ENCODE results near the gene ANO8.
A peak's percentile ranks its signal among the peaks of the same experiment; 100 is the strongest.
"Not testable (repeated sequence)": the region's sequence is repeated elsewhere in the genome, so short reads cannot be mapped to it uniquely, and the experiment has no call there.

The ANO8 gene

DNA sequence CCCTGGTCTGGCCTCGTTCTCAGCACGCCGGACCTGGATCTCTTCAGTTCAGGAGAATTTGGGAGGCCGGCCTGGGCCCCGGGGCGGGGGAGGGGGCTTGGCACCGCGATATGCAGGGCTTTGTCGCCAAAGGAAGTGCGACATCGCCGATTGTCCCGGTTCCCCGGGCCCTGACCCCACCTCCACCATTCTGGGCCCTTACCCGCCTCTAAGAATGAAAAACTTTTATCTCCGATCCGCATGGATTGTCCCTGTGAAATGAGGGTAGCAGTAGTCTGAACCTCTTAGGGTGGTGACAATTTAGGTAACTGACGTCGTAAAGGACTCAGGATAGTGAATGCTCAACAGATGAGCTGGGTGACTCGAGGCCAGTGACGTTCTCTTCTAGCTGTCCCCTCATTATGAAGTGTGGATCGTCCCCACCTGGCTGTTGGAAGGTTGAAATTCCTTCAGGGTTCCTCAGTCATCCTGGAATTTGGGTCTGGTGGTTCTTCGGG, 24.6 kb downstream of the ANO8 start:
- no peak for DNase-seq (ENCODE audit: low read depth)

DNA sequence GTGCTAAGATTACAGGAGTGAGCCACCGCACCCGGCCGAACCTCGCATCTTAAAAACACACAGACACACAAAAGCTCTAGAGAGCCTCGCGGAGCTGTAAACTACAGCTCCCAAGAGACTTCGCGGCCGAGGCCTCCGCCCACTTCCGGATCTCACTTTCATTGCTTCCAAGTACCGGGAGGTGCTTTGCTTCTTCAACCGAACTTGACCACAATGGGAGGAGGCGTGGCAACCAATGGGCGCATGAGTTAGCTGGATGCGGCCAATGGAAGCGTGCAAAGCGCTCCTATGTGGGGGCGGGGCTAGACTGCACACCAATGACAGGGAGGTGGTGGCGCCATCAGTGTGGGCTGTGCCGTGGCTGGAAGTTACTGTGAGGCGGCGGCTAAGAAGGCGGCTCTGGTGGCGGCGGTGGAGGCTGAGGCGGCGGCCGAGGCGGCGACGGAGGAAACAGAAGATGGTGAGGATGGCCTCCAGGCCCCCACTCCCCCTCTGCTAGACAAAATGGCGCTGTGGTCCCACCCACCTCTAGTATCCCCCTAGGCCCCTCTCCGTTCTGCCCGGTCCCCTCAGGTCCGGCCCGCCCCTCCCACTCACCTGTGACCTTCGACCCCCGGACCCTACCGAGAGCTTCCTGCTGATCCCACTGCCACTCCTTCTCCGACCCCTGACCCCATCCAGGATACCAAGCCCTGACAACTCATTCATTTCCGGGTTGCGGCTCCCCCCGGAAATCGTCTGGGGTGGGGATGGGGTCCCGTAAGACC, 25.3 kb downstream of the ANO8 start, which contains the start of gene DDA1:
DDA1 (plus strand) TSS at position 366 of the 767 bp plus-strand sequence; CDS start at position 458, 92 bp downstream.
- DNase-seq (ENCODE audit: low read depth): peak; percentile 99

DNA sequence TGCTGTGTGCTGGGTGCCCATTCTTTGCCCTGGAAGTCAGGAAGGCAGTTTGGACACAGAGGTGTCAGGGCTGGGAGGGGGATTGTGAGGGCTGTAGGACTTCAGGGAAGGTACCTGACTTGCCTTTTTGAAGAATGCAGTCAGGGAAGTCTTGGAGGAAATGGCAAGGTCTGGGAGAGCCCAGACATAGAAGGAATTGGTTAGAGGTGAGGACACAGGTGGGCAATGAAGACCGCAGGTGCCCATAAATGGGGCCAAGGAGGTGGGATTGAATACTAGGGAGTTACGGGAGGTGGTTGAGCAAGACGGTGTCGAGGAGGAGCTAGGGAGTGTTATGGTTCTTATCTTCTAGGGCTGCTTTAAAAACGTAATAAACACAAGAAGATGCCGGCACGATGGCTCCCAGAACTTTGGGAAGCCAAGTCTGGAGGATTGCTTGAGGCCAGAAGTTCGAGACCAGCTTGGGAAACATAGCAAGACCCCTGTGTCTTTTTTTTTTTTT, 26.7 kb downstream of the ANO8 start:
- no peak for DNase-seq (ENCODE audit: low read depth)

DNA sequence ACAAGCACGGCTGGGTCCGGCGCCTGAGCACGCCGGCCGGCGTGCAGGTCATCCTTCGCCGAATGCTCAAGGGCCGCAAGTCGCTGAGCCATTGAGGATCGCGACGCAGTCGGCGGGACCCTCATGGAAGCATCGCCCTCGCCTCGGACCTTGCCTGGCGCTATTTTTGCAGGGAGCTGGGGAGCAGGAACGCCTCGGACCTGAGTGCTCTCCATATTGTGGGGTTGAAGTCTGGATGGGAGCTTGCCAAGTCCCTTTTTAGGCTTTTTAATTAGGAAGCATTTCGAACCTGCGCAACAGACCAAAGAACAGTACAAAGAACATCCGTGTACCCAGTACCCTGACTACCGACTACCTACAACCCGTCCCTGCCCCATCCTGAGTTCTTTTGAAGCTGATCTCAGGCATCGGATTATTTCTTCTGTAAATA, 28.4 kb downstream of the ANO8 start:
- no peak for DNase-seq (ENCODE audit: low read depth)

DNA sequence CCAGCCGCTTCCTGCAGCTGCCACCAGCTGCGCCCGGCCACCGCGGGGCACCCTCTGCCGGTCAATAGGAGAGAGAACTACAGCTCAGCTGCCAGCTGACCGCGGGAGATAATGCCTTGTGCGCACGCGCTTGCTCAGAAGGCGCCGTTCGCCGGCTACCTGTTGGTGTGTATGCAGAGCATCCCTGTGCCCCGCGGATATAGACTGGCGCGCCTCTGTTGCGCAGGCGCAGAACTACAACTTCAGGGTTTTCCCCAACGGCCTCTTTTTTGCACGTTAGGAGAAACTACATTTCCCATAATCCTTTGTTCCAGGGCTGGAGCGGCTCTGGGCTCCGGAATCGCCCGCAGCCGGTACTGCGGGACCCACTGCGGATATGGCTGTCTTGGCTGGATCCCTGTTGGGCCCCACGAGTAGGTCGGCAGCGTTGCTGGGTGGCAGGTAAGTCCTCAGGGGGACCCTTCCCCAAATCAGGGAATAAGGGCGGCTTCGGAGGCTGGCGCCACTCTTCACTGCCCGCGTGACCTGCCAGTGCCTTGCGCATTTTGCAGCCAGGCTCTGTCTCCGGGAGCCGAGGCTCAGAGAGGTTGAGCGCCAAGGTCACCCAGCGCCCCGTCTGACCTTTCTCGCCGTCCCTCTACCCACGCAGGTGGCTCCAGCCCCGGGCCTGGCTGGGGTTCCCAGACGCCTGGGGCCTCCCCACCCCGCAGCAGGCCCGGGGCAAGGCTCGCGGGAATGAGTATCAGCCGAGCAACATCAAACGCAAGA, 29.0 kb downstream of the ANO8 start, which contains the start of gene MRPL34:
MRPL34 (plus strand) TSS at position 356 of the 768 bp plus-strand sequence; CDS start at position 377, 21 bp downstream.
- DNase-seq (ENCODE audit: low read depth): peak; percentile 89

DNA sequence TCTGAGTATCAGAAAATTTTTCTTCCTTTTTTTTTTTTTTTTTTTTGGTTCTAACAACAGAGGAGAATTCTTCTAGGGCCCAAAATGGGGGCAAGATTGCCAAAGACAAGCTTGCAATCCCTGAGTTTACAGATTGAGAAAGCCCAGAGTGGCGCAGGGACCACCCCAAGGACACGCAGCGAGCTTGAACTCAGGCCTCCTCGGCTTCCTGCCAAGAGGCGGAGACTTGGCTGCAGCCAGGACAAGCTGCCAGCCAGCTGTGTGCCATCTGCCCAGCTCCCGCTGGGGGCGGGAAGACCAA, 29.5 kb downstream of the ANO8 start:
- no peak for DNase-seq (ENCODE audit: low read depth)

DNA sequence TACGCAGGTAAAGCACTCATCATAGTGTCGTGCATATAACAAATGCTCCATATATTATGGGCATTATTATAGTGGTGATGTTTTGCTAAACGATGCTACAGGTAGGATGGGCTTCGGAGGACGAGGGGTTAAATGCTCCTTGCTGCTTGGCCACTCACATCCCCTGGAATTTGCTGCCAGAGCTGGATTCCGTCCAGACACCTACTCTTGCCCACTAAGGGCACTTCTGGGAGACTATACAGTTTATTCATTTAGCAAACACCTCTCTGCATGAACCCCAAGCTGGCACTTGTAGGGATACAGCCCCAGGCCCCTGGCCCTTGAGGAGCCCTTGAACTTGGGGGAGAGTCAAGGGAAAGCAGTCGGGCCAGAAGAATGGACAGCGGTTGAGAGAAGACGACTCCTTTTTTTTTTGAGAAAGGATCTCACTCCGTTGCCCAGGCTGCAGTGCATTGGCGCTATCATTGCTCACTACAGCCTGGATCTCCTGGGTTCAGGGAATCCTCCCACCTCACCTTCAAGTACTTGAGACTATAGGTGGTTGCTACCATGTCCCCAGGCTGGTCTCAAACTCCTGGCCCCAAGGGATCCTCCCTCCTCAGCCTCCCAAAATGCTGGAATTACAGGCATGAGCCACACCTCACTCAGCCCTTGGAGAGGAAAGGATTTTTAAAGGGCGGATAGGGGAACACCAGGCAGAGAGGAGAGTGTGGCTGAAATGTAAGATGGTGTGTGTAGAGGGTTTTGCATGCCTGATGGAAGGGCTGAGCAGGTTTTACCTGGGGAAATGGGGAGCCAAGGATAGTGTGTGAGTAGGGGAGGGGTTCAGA, 30.1 kb downstream of the ANO8 start:
- no peak for DNase-seq (ENCODE audit: low read depth)

DNA sequence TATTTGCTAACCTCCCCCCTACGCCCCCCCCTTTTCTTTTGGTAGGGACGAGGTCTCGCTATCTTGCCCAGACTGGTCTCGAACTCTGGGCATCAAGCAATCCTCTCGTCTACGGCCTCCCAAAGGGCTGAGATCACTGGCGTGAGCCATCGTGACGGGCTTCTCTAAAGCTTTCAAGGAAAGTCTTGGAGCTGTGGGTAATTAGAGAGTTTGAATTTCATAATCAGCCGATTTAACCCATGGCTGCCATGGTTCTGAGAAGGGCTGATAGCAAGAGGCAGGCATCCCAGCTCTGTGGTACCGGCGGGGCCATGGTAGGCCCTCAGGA, 30.8 kb downstream of the ANO8 start:
- DNase-seq (ENCODE audit: low read depth): no peak

DNA sequence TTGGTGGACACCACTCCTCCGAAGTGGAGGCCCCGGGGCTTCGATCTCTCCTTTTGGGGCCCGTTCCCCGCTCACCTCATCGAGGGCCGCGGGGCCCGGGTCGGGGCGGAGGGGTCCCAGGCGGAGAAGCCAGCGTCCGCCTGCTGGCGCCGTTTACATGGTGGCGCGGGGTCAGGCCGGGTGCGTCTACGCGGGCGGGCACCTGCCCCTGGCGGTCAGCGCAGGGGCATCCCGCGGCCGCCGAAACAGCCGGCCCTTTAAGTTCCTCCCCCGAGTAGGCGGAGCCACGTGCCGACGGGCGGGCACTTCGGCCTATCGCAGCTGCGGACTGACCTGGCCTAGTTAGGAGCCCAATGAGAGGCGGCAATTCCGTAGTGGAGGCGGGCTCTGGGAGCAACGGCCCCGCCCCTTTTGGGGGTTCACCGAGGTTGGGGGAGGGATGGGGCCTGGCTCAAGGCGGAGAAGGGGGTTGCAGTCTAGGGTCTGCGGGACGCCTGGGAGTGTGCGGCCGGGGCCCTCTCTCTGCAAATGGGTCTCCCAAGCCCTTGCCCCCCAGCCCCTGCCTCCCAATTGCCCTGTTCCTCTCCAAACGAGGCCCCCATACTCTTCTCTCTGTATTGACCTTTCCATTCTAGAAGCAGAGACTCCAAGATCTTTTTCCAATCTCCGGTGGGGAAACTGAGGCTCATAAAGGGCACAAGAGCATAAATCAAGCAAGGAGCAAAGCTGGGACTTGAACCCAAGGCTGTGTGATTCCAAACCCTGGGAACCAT, 31.3 kb downstream of the ANO8 start, which contains the start of gene ABHD8:
ABHD8 (minus strand) TSS at position 259 of the 773 bp plus-strand sequence. CDS start 1,809 bp downstream, outside the sequence.
- DNase-seq (ENCODE audit: low read depth): peak; percentile 87

DNA sequence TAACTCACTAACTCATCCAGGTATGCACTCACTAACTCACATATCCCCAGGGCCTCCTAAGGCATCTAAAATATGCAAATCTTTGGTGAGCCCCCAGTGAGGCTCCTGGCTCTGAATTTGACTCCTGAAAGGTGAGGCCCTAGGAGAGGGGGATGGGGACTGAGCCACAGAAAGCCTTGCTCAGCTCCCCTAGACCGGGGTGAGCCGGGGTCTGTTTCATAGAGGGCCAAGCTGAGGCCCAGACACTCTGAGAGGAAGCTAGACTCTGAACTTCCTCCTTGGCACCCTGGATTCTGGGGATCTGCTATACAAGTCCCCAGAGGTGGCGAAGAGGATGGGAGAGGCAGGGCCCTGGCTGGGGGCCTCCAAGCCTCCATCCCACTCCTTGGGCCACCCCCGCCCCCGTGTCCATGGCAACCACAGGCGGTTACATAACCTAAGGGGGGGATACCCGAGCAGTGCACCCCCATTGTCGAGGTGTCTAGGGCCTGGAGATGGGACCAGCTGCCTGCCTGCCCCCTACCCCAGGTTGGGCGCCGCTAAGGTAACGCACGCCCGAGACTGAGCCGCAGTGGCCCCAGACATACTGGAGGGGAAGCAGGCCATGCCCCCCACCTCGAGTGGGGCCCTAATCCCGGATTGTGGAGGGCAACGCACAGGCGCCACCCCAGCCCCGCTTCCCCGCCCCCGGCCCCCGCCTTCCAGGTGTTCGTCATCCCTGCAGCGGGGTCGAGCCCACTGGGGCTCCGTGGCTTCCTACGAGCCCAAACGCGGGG, 32.1 kb downstream of the ANO8 start:
- no peak for DNase-seq (ENCODE audit: low read depth)

DNA sequence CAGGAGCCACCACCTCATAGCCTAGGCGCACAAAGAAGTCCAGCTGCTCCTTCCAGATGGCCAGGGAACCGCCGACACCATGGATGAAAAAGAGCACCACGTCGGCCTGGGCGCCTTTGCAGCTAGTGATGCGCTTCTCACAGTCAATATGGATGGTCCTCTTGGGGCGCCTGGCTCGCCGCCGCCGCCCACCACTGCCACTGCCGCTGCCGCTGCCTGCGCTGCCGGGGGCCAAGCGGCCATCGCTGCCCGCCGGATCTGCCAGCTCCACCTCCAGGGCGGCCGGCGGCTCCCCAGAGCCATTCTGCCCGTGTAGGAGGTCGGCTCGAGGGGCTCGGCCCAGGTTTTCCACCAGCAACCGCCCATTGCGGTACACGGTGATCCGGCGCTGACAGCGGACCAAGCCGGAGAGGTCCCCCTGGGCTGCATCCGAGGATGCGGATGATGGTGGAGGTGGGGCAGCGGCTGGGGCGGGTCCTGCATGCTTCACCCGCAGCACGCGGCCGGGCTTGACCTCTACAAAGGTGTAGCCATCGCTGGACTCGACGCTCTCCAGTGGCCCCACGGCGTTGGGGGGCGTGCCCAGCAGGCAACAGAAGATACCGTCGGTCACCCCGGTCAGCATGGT, 33.5 kb downstream of the ANO8 start:
- DNase-seq (ENCODE audit: low read depth): no peak

DNA sequence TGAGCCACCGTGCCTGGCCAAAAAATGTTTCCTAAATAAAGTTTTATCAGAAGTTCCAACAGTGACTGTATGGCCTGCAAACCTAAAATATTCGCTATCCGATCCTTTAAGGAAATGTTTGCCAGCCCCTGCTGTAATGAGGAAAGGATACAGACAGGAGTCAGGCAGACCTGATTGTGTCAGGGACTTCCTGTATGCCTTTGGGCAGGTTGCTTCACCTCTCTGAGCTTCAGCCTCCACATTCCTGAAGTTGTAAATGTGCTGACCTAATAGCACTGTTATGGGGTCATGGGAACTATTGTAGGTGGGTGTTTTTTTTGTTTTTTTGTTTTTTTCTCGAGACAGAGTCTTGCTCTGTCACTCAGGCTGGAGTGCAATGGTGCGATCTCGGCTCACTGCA, 37.7 kb downstream of the ANO8 start:
- DNase-seq (ENCODE audit: low read depth): no peak

DNA sequence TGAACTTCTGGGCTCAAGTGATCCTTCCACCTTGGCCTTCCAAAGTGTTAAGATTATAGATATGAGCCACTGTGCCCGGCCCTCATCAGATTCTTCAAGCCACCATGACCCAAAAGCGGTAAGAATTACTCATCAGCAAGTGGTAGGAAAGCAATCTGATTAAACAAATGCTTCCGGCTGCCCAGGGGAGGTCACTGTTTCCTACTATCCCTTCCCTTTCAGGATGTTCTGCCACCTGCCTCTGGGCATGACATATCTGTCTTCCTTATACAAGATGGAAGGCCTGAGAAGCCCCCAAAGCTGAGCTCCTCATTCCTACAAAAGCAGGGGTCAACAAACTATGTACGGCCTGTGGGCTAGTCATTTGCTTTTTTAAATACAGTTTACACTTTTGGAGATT, 38.4 kb downstream of the ANO8 start:
- no peak for DNase-seq (ENCODE audit: low read depth)

DNA sequence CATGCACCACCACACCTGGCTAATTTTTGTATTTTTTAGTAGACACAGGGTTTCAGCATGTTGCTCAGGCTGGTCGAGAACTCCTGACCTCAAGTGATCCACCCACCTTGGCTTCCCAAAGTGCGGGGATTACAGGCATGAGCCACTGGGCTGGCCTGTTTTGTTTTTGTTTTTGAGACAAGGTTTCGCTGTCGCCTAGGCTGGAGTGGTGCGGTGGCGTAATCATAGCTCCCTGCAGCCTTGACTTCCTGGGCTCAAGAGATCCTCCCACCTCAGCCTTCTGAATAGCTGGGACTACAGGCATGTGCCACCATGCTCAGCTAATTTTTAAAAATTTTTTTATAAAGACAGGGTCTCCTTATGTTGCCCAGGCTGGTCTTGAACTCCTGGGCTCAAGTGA, 39.1 kb downstream of the ANO8 start:
- DNase-seq (ENCODE audit: low read depth): not testable (repeated sequence)

DNA sequence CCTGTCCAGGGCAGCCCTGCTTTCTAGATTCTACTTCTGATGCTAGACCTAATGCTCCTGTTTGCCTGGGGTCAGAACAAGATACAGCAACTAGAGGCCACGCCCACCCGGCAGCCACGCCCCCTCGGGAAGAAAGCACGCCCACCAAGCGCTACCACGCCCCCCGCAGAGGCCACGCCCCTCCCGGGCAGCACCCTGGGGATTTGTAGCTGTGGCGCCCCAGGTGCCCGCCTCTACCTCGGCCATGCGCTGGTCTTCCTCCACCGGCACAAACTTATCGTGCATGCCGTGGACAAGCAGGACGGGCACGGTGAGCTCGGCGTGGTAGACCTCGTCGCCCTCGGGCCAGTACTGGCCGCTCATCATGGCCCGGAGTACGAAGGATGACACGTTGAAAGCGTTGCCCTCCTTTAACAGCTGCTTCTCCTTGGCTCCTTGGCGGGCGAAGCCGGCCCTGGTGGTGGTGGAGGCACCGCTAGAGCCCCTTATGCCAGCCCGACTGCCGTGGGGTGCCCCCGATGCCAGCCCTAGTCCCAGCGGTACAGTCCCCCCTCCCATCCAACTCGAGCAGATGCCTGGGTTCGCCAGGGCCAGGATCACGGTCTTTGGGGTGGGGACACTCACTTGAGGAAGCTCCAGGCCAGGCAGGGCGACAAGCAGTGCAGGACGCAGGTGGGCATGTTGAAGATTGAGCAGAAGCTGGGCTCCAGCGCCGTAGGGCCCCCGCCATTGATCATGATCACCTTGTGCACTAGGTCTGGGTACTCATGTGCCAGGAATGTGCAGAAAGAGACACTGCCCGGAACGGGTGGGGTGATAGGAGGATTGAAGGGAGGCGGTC, 40.4 kb downstream of the ANO8 start:
- DNase-seq (ENCODE audit: low read depth): no peak

DNA sequence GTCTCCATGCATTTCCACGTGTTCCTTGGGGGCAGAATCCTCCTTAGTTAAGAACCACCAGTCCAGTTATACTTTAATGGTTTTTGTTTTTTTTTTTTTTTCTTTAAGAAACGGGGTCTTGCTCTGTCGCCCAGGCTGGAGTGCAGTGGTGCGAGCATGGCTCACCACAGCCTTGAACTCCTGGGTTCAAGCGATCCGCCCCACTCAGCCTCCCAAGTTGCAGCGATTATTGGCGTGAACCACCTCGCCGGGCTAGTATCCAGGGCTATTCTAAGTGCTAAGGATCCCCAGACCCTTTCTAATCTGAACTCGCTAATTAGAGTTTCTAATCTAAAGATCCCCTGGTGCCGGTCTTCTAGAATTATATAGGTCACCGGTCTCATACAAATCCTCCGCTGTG, 41.0 kb downstream of the ANO8 start:
- DNase-seq (ENCODE audit: low read depth): no peak

DNA sequence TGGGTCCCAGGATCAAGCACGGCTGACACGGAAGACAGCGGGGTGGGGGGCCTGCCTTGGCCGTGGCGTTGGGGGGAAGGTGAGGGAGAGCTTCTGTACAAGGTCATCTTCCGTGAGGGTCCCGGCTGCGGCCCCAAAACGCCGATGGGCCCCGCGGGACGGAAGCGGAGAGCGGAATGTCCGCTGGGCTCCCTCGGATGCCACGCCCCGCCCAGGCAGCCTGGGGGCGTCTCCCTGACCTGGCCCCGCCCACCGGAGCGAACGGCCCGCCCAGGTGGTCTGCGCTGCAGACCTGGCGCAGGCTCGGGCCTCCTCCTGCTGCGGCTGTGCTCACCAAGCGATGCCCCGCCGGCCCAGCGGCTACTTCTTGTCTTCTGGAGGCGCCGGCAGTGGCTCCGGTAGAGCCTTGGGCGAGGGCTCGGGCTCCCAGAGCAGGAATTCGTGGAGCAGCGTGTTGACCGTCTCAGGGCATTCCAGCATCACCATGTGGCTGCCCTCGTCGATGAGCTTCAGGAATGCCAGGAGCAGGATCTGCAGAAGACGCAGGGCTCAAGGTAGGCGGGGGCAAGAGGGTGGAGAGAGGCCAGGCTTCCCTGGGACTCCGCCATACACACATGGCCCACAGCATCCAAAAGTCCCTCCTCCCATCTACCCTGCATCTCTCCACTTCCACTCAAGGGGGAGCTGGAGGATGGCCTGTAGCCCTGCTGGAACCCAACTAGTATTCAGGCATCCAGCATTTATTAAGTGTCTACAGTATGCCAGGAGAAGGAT, 42.2 kb downstream of the ANO8 start:
- DNase-seq (ENCODE audit: low read depth): peak; percentile 53

DNA sequence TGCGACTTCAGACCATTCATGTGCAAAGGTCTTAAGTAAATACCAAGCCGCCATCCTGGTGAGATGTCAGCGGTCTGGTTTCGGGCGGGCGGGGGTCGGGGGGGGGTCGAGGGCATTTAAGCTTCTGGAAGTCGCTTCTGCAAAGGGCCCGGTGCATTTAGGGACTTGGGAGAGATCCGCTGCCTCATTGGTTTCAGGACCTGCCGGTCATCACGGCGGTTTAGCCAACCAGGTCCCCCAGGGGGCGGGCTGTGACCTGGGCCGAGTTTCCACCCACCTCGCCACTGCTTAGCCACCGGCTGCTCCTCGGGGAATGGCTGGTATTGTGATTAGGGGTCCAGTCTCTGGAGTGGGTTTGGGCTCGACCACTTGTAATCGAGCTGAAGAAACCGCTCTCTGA, 45.2 kb downstream of the ANO8 start:
- DNase-seq (ENCODE audit: low read depth): no peak

Data from stimulated activated CD8-positive, alpha-beta memory T cell treated with anti-CD3 and anti-CD28 coated beads, Interleukin-12 subunit alpha, Interleukin-12 subunit beta, amount 100 ng/mL, for 1 hour (primary cell).